Umbilical cord (tissue), 2 donors: ENCODE results near the gene FOXN4. TPM values are rescaled to one million over a fixed set of nuclear protein-coding genes. Genes with fewer than 3 reads are reported as not detected.

ENCODE experiments used
- DNase-seq: peaks from one replicate; pipeline ENCODE4 v3.0.0-alpha.2; 2015; ENCODE audit warnings: low spot score
- total RNA-seq: library from RNA; depleted of rRNA; stranded (reverse); fragments of >200 nt; gene quantifications from one replicate; pipeline ENCODE4 v1.2.3, GENCODE V29; 2014; ENCODE audit warnings: low replicate concordance; ENCODE audit not compliant: insufficient read depth

Gene FOXN4
- total RNA-seq, 1 donor from 2014 or later, result 1.9 TPM

- DNase-seq, result no peak
These were observed 49.6 kb downstream of the FOXN4 start for GRCh38 chr12:109259545-109259895.

GRCh38 chr12:109258607-109259544, 50.2 kb downstream of the FOXN4 start:
- no peak for DNase-seq

GRCh38 chr12:109258201-109258600, 50.9 kb downstream of the FOXN4 start:
- DNase-seq, result no peak

- DNase-seq, result no peak
These were observed 53.1 kb downstream of the FOXN4 start for GRCh38 chr12:109256011-109256410.

GRCh38 chr12:109255377-109255776, 53.7 kb downstream of the FOXN4 start:
- DNase-seq, result no peak

- no peak for DNase-seq
These were observed 55.1 kb downstream of the FOXN4 start for GRCh38 chr12:109253913-109254544.

- no peak for DNase-seq
These were observed 56.3 kb downstream of the FOXN4 start for GRCh38 chr12:109252799-109253198.

- DNase-seq, result no peak
These were observed 58.6 kb downstream of the FOXN4 start for GRCh38 chr12:109250523-109250922.

GRCh38 chr12:109247831-109248654, 61.0 kb downstream of the FOXN4 start:
- DNase-seq, result no peak

- DNase-seq, result no peak
These were observed 62.9 kb downstream of the FOXN4 start for GRCh38 chr12:109246221-109246620.

GRCh38 chr12:109244073-109244472, 65.0 kb downstream of the FOXN4 start:
- DNase-seq, result no peak

GRCh38 chr12:109241936-109242335, 67.1 kb downstream of the FOXN4 start:
- no peak for DNase-seq

- DNase-seq, result no peak
These were observed 68.7 kb downstream of the FOXN4 start for GRCh38 chr12:109240365-109240764.

- no peak for DNase-seq
These were observed 69.4 kb downstream of the FOXN4 start for GRCh38 chr12:109239691-109240090.

GRCh38 chr12:109239179-109239578, 69.9 kb downstream of the FOXN4 start:
- no peak for DNase-seq

GRCh38 chr12:109236257-109236656, 72.8 kb downstream of the FOXN4 start:
- no peak for DNase-seq

- DNase-seq, result no peak
These were observed 75.1 kb downstream of the FOXN4 start for GRCh38 chr12:109234012-109234411.

- DNase-seq, result no peak
These were observed 76.4 kb downstream of the FOXN4 start for GRCh38 chr12:109232731-109233130.

- DNase-seq, result no peak
These were observed 78.9 kb downstream of the FOXN4 start for GRCh38 chr12:109230193-109230592.

- DNase-seq, result no peak
These were observed 80.4 kb downstream of the FOXN4 start for GRCh38 chr12:109228664-109229063.
